Inflammatory macrophage (primary cell): Measurements from ENCODE around the gene DSE.
"Not testable (repeated sequence)": the region's sequence is repeated elsewhere in the genome, so short reads cannot be mapped to it uniquely, and the experiment has no call there.

ENCODE experiments used
- DNase-seq, 2 donors: peaks; one replicate each; pipeline ENCODE4 v3.0.0-alpha.2; 2020 to 2022
- total RNA-seq, 18 experiments: gene quantifications; one replicate each; lab custom pipeline; 2026; ENCODE audit warnings: mixed read lengths in 6 of 18, inconsistent platforms in 2 of 18; lab: John Stamatoyannopoulos, UW

Gene DSE
- 49.2 to 241 (median 116) reads per million in 18 experiments for total RNA-seq

GRCh38 chr6:116370760-116371119 lies at the start of gene DSE:
TSS of gene DSE (plus strand) at chr6:116370947. CDS start at chr6:116399251, 28,304 bp downstream.
- peak; percentile 75 to 78 for DNase-seq

GRCh38 chr6:116321933-116322332 lies 48.8 kb upstream of the DSE start:
- DNase-seq, result not testable (repeated sequence)

GRCh38 chr6:116323863-116324262 lies 46.9 kb upstream of the DSE start:
- DNase-seq, result no peak

GRCh38 chr6:116325634-116326132 lies 45.1 kb upstream of the DSE start:
- DNase-seq, result not testable (repeated sequence)

- no peak for DNase-seq
These were observed 44.5 kb upstream of the DSE start for GRCh38 chr6:116326181-116326671.

GRCh38 chr6:116326996-116327395 lies 43.8 kb upstream of the DSE start:
- DNase-seq, result no peak

- peak; percentile 19 to 49 for DNase-seq
These were observed 42.8 kb upstream of the DSE start for GRCh38 chr6:116327803-116328527.

- no peak for DNase-seq
These were observed 42.2 kb upstream of the DSE start for GRCh38 chr6:116328528-116328903.

GRCh38 chr6:116329156-116329555 lies 41.6 kb upstream of the DSE start:
- DNase-seq, result no peak

- no peak for DNase-seq
These were observed 40.2 kb upstream of the DSE start for GRCh38 chr6:116330511-116330910.

GRCh38 chr6:116332096-116332495 lies 38.7 kb upstream of the DSE start:
- no peak for DNase-seq

- DNase-seq, result not testable (repeated sequence)
These were observed 35.9 kb upstream of the DSE start for GRCh38 chr6:116334638-116335409.

- no peak for DNase-seq
These were observed 35.0 kb upstream of the DSE start for GRCh38 chr6:116335612-116336215.

GRCh38 chr6:116338943-116339342 lies 31.8 kb upstream of the DSE start:
- DNase-seq, result no peak

GRCh38 chr6:116340625-116341024 lies 30.1 kb upstream of the DSE start:
- DNase-seq, result not testable (repeated sequence)

- no peak for DNase-seq
These were observed 21.5 kb upstream of the DSE start for GRCh38 chr6:116349216-116349615.

- no peak for DNase-seq
These were observed 19.6 kb upstream of the DSE start for GRCh38 chr6:116351101-116351500.

GRCh38 chr6:116352515-116353471 lies 18.0 kb upstream of the DSE start:
- DNase-seq, result peak; percentile 70 to 81

- peak; percentile 67 to 83 for DNase-seq
These were observed 16.5 kb upstream of the DSE start for GRCh38 chr6:116354236-116354635.

GRCh38 chr6:116355796-116356195 lies 15.0 kb upstream of the DSE start:
- peak; percentile 74 to 79 for DNase-seq

GRCh38 chr6:116359131-116359530 lies 11.6 kb upstream of the DSE start:
- peak in 1 of 2 donors; percentile 59 for DNase-seq

- DNase-seq, result no peak
These were observed 10.9 kb upstream of the DSE start for GRCh38 chr6:116359835-116360234.
